Muscle of arm (tissue), 12 donors: ENCODE results near the gene HEPN1. TPM values are rescaled to one million over a fixed set of nuclear protein-coding genes. Genes with fewer than 3 reads are reported as not detected.

ENCODE experiments used
- DNase-seq: peaks from one replicate; pipeline ENCODE4 v3.0.0-alpha.2; 2013
- polyA plus RNA-seq, 12 donors: library from polyadenylated mRNA; unstranded; fragments of 120-200 nt; gene quantifications; one replicate each; pipeline ENCODE4 v1.2.1, GENCODE V29; 2013; ENCODE audit not compliant: insufficient read length in 12 of 12

Gene HEPN1
- polyA plus RNA-seq, 12 donors, result 0.13 to 0.34 (median 0.18) TPM; not detected in 7

- DNase-seq, result no peak
Measured at GRCh38 chr11:124884340-124884739, 34.7 kb upstream of the HEPN1 start.

DNA sequence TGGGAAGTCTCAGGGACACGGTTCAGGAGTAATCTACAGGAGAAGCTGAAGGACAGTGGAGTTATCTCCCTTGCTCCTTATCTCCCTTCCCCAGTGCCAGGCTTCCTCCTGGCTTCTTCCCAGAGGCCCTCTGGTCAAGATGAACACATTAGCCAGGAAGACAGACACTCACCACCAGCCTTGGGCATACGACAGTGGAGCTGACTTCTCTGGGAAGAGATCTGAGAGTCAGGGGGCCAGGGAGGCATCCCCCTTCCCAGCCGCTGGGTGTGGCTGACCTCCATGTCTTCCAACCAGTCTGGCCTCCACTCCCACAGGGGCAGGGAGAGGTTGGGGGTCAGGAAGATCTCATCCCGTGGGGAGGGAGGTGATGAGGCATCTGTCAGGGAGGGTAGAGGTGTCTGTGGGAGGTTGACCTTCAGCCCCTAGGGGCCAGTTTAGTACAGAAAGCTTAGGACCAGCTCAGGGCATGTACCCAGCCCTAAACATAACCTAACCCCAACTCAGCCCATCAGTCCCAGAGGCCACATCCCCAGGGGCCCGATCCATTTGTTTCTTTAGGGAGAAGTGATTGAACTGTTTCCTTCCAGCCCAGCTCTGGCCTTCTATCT lies 34.1 kb upstream of the HEPN1 start:
- no peak for DNase-seq

DNA sequence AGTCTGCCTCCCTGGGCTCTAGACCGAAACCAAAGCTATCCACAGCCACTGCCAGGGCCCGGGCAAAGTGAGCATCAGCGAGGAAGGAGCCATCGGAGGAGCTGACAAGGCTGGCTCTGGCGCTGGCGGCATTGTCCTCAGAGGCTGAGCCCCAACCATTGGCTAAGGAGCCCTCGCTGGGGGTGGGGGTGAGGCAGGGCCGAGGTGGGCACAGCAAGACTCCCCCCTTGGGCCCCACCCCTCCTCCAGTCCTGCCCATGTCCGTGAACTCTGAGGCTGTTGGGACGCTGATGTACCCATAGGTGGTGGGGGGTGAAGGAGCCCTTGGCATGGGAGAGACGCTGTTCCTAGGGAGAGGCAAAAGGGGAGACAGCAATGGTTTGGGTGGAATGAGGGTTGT lies 32.6 kb upstream of the HEPN1 start:
- DNase-seq, result no peak

DNA sequence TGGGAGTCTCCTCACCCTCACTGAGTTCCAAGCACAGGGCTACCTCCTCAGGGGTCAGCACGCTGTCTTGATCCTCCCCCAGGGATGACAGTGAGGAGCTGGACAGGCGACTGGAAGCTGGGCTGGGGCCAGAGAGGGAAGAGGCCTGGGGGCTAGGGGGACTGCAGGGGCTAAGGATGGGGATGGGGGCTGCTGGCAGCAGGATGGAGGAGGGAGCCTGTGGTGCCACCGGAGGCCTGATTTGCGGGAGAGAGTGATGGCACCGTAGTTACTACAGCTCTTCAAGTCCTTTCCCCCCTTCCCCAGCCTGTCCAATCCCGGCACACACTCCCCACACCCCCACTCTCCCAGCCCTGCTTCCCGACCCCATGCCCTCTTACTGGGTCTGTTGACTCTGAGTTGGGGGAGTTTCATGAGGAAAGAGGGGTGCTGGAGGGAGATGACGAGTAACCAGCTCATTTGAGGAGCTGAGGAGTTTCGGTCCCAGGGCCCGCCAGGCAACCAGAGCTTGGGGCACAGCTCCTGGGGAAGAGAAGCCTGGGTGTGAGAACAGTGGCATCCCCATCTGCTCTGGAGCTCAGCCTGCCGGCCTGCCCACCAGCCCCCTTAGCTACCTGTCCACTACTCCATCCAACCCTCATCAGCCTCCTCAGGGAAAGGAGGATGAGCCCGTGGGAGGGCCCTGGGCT lies 31.9 kb upstream of the HEPN1 start:
- DNase-seq, result no peak

- no peak for DNase-seq
Measured at GRCh38 chr11:124887667-124888013, 31.4 kb upstream of the HEPN1 start.

DNA sequence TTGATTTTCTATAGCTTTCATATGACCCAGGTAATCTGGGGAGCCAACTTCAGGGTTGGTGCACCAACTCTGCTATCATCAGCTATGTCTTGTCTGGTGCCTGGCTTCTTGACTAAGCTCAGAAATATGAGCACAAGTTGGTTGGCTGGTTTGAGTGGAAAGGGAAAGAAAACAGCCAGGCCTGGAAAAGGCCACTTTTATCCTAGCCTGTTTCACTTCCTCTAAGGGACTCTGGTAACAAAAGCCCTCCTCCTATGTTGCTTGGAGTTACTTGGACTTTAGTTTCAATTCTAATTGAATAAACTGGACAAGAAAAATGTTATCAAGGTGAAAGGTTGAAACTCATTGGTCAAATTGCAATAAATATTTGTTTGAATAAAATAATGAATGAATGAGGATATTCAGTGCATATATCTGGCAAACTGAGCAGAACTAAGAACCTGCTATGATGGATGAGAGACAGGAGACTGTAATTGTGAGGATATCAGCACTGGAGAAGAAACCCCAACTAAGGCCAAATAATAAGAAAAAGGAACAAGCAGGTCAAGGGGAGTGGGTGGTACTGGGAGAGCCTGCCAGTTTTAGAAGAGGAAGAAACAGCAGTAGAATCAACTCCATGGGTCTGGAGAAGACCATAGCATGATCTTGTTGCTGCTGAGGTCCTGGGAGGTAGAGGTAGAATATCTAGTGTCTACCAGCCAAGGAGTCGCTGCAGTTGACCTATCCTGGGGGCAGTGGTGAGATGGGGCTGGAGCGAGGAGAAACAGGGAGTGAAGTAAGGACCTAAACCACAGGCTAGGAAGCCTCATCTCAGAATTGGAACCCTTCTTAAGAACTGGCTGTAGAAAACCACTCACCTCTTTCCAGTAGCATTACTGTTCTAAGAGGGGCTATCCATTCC lies 29.6 kb upstream of the HEPN1 start:
- no peak for DNase-seq

- DNase-seq, result no peak
Measured at GRCh38 chr11:124890151-124890550, 28.9 kb upstream of the HEPN1 start.

DNA sequence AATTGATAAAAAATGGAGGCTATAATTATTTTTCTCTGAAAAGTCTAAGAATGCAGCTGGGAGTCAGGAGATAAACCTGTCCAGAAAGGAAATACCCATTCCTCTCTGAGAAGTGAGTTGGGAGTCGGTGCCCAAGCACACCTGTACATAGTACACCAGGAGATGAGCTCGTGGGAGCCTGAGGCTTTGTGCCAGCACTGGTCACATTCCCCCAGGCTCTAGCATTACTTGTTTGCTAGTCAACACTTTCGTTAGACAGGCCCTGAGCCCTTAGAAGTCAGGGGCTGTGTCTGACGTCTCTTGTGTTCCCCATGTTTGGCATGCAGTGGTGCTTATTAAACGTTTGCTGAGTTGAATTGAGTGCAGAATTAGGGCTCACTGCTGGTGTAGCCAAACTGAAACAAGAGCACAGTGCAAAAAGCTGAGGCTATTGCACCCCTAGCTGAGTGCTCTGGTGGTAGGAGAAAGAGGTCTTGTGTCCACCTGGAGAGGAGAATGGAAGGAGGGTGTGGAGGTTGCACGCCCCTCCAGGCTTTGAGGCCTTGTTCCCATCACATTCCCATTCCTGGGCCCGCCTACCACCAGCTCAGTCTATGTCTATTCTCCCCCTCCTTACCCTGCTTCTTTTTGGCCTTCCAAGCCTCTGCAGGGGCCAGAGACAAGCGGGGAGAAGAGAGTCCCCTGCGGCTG lies 28.2 kb upstream of the HEPN1 start:
- DNase-seq, result no peak

DNA sequence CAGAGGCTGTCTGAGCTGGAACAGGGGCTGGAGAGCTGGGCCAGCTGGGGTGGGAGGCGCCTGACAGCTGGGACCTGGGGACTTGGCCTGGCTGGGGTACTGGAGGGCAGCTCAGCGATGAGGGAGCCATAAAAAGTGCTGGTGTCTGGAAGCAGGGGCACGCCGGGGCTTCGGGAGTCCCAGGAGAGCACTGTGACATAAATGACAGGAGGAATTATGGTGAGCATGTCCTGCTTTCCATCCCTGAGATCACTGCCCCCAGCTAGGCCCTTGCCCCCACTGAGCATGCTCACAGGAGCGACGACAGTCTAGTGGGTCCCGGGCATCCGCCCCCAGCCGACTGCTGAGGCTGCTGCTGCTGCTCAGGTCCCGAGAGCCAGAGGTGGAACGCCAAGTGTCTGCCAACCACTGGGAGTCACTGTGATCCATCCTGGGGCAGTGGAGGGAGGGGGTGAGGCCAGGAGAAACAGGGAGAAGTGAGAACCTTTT lies 27.6 kb upstream of the HEPN1 start:
- DNase-seq, result no peak

- no peak for DNase-seq
Measured at GRCh38 chr11:124892146-124892545, 26.9 kb upstream of the HEPN1 start.

- DNase-seq, result no peak
Measured at GRCh38 chr11:124892750-124893454, 26.1 kb upstream of the HEPN1 start.

- DNase-seq, result no peak
Measured at GRCh38 chr11:124893781-124894401, 25.2 kb upstream of the HEPN1 start.

DNA sequence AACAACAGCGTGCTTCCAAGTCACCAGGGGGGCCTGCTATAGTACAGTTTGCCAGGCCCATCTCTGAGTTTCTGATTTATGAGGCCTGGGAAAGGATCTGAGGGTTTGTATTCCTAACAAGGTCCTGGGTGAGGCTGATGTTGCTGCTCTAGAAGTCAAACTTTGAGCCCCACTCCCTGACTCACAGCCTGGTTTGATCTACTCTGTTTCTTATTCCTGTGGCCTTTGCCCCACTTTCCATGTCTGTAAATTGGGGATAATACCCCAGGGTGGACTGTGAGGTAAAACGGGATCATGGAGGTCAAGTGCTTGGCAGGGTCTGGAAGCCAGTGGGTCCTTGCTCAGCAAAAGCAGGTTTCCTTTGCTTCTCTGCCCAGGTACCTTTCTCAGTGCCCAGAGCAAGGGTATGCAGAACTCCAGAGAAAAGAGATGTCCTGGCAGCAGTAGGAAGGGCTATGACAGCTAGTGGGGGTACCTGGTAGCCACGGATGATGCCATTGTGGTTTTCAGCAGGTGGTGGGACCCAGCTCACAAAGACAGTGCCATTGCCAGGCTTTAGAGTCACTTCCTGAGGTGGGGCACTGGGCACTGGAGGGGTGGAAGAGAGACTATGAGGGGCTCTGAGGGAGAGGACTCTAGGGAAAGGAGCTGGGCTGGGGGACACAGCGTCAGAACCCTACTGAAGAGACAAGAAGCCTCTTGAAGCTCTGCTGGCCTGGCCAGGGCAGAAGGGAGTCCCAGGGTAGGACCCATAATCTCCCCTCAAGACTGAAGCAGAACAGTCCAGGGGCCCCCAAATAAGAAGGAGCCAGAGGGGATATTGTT lies 24.2 kb upstream of the HEPN1 start:
- DNase-seq, result no peak

GRCh38 chr11:124895471-124895971 lies 23.5 kb upstream of the HEPN1 start:
- no peak for DNase-seq

GRCh38 chr11:124896071-124896750 lies 22.8 kb upstream of the HEPN1 start:
- no peak for DNase-seq

GRCh38 chr11:124896821-124897391 lies 22.1 kb upstream of the HEPN1 start:
- no peak for DNase-seq

GRCh38 chr11:124897674-124898262 lies 21.3 kb upstream of the HEPN1 start, which contains the start of gene ROBO4:
Gene ROBO4 (minus strand): TSS chr11:124897865. CDS start chr11:124897795, 70 bp downstream.
- no peak for DNase-seq

DNA sequence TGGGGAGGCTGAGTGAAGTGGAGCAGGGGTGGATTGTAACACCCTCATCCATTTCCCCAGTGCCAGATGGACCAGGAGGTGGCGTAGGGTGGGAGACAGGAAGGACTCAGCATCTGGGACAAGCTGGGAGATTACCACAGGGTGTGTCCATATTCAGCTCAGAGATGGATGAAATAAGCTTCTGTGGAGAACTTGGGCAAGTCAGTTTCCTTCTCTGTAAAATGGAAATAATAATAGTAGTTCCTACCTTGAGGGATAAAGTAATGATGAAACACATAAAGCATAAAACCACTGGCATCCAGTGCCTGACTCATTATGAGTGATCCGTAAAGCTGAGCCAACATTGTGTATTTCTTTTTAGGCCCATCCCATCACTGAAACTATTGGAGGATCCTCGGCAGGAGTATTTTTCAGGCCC lies 20.8 kb upstream of the HEPN1 start:
- DNase-seq, result no peak
